ENCODE results near the gene CCDC18. TPM values are rescaled to one million over a fixed set of nuclear protein-coding genes. Genes with fewer than 3 reads are reported as not detected.
"Not testable (repeated sequence)": the region's sequence is repeated elsewhere in the genome, so short reads cannot be mapped to it uniquely, and the experiment has no call there.

The CCDC18 gene
- total RNA-seq, 6 experiments from 2014 or later = 6.2 to 13.7 (median 12.9) TPM

DNA sequence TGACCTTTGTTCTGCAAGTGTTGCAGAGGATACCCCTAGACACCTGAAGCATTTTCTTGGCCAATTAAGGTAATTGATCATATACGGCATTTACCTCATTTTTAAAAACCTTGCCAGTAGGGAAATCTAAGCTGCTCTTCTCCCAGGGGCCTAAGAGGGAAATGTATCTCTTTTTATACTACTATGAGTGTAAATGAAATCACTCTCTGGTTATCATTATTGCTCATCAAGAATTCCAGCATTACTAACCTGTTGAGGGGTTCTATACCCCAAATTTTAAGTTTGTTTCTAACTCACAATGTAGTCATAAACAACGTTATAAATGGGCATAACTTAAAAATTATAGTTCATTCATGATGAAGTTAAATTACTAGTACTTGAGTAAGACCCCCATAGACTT, 27.7 kb upstream of the CCDC18 start:
- H3K4me1 Mint-ChIP-seq (ENCODE audit: low read depth) = peaks cover 26% of the 10 kb centered on the region
- TF ChIP-seq, protein P1, sequence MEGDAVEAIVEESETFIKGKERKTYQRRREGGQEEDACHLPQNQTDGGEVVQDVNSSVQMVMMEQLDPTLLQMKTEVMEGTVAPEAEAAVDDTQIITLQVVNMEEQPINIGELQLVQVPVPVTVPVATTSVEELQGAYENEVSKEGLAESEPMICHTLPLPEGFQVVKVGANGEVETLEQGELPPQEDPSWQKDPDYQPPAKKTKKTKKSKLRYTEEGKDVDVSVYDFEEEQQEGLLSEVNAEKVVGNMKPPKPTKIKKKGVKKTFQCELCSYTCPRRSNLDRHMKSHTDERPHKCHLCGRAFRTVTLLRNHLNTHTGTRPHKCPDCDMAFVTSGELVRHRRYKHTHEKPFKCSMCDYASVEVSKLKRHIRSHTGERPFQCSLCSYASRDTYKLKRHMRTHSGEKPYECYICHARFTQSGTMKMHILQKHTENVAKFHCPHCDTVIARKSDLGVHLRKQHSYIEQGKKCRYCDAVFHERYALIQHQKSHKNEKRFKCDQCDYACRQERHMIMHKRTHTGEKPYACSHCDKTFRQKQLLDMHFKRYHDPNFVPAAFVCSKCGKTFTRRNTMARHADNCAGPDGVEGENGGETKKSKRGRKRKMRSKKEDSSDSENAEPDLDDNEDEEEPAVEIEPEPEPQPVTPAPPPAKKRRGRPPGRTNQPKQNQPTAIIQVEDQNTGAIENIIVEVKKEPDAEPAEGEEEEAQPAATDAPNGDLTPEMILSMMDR (IDR thresholded peaks at IDR 0.05) = no peak
- no peak overlapping the region for H3K27ac Mint-ChIP-seq
- H3K36me3 Mint-ChIP-seq (ENCODE audit: low read depth) = peaks cover 24% of the 10 kb centered on the region
- no peak for DNase-seq
- no peaks in the 10 kb centered on the region for H3K27me3 Mint-ChIP-seq (ENCODE audit: insufficient read depth)
- no peaks in the 10 kb centered on the region for H3K9me3 Mint-ChIP-seq
- no peak overlapping the region for H3K4me3 Mint-ChIP-seq

DNA sequence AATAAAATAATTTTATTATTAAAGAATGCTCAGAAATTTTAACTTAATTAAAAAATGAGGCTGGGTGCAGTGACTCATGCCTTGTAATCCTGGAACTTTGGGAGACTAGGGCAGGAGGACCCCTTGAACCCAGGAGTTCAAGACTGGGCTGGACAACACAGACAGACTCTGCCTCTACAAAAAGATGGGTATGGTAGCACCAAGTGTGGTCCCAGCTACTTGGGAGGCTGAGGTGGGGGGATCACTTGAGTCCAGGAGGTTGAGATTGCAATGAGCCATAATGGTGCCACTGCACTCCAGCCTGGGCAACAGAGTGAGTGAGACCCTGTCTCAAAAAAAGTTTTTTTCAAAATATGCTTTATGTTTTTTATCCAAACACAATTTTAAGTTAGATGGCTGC, 25.6 kb upstream of the CCDC18 start:
- TF ChIP-seq, protein P1 (IDR thresholded peaks at IDR 0.05) = no peak
- Mint-ChIP-seq H3K27me3 (ENCODE audit: insufficient read depth) (no peaks in the 10 kb centered on the region), H3K4me3 (no peak overlapping the region), H3K36me3 (ENCODE audit: low read depth) (peaks cover 13% of the 10 kb centered on the region; the same call in 1 of the 2 replicates), H3K9me3 (no peaks in the 10 kb centered on the region), H3K27ac (peak overlapping the region; percentile 63; the same call in 1 of the 2 replicates), H3K4me1 (ENCODE audit: low read depth) (peaks cover 21% of the 10 kb centered on the region)
- DNase-seq = no peak

DNA sequence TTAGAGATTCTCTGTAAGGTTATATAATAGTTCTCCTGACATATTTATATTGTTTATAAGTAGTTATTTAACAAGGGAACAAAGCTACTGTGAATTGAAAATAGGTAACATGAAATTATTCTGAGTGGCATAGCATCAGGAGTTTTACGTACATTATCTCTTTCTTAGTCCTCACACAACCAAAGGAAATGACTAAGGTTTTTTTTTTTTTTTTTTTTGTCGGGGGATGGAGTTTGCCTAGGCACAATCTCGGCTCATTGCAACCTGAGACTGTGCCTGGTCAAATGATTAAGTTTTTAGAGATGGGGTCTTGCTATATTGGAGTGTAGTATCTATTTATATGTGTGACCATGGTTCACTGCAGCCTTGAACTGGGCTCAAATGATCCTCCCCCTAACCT, 25.2 kb upstream of the CCDC18 start:
- Mint-ChIP-seq H3K27ac (peak overlapping the region; percentile 63), H3K4me3 (no peak overlapping the region), H3K27me3 (ENCODE audit: insufficient read depth) (no peaks in the 10 kb centered on the region), H3K4me1 (ENCODE audit: low read depth) (peaks cover 21% of the 10 kb centered on the region), H3K36me3 (ENCODE audit: low read depth) (peaks cover 9% of the 10 kb centered on the region; the same call in 1 of the 2 replicates), H3K9me3 (no peaks in the 10 kb centered on the region)
- no peak for DNase-seq
- TF ChIP-seq, protein P1 (IDR thresholded peaks at IDR 0.05) = no peak

DNA sequence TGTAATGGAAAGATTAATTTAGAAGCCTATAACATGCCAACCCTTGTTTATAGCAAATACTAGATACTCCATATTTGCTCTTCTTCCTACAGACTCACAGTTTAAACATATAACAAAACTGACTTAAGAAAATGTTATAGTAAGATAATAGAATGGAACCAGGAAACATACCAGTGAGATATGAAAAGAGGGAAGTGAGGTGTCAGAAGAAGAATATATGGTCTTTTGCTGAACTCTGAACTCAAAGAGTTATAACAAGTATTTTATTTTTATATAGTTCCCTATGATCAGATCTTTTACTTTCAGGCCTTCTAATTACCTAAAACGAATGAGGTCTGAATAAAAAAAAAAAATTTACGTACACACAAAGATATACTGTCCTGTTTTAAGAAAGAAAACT, 21.2 kb upstream of the CCDC18 start:
- Mint-ChIP-seq H3K36me3 (ENCODE audit: low read depth) (peaks cover 22% of the 10 kb centered on the region; the same call in 1 of the 2 replicates), H3K27ac (no peak overlapping the region), H3K4me1 (ENCODE audit: low read depth) (peaks cover 14% of the 10 kb centered on the region), H3K27me3 (ENCODE audit: insufficient read depth) (no peaks in the 10 kb centered on the region), H3K9me3 (no peaks in the 10 kb centered on the region), H3K4me3 (no peak overlapping the region)
- no peak for DNase-seq
- TF ChIP-seq, protein P1 (IDR thresholded peaks at IDR 0.05) = no peak

DNA sequence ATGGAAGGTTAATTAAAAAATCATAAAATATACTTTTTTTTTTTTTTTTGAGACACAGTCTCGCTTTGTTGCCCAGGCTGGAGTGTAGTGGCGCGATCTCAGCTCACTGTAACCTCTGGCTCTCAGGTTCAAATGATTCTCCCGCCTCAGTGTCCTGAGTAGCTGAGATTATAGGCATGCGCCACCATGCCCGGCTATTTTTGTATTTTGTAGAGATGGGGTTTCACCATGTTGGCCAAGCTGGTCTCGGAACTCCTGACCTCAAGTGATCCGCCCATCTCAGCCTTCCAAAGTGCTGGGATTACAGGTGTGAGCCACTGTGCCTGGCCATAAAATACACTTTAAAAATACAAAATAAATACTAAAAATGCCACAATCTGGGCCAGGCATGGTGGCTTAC, 17.2 kb upstream of the CCDC18 start:
- not testable (repeated sequence) for H3K4me3 Mint-ChIP-seq; H3K27me3 Mint-ChIP-seq (ENCODE audit: insufficient read depth)
- peaks cover 42% of the 10 kb centered on the region for H3K36me3 Mint-ChIP-seq (ENCODE audit: low read depth)

DNA sequence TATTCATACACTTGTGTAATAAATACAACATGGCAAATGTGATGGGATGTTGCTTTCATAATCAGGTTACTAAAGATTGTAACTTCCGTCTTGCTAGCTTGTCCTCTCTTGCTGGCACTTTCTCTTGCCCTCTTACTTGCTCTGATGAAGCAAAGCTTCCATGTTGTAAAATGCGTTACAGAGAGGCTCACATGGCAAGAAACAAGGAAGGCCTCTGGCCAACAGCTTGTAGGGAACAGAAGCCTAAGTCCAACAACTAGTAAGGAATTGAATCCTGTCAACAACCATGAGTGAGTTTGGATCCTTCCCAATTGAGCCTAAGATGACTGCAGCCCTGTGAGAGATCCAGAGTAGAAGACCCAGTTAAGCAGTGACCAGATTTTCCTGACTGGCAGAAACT, 15.7 kb upstream of the CCDC18 start:
- TF ChIP-seq, protein P1 (IDR thresholded peaks at IDR 0.05) = no peak
- no peak overlapping the region for H3K4me3 Mint-ChIP-seq
- no peak for DNase-seq
- H3K27me3 Mint-ChIP-seq (ENCODE audit: insufficient read depth) = no peaks in the 10 kb centered on the region; the same call in 1 of the 2 replicates
- H3K9me3 Mint-ChIP-seq = peaks cover 32% of the 10 kb centered on the region
- H3K27ac Mint-ChIP-seq = no peak overlapping the region
- peaks cover 53% of the 10 kb centered on the region for H3K36me3 Mint-ChIP-seq (ENCODE audit: low read depth)
- H3K4me1 Mint-ChIP-seq (ENCODE audit: low read depth) = peaks cover 6% of the 10 kb centered on the region

More for the DNA sequence above, 17.2 kb upstream of the CCDC18 start:
- H3K4me1 Mint-ChIP-seq (ENCODE audit: low read depth); DNase-seq; H3K27ac Mint-ChIP-seq: not testable (repeated sequence)
- H3K9me3 Mint-ChIP-seq = peaks cover 20% of the 10 kb centered on the region

DNA sequence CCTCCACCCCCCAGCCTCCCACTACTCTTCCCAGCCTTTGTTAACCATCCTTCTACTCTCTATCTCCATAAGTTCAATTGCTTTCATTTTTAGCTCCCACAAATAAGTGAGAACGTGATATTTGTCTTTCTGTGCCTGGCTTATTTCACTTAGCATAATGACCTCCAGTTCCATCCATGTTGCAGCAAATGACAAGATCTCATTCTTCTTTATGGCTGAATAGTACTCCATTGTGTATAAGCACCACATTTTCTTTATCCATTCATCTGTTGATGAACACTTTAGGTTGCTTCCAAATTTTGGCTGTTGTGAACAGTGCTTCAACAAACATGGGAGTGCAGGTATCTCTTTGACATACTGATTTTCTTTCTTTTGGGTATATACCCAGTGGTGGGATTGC, 14.6 kb upstream of the CCDC18 start:
- H3K27ac Mint-ChIP-seq; H3K27me3 Mint-ChIP-seq (ENCODE audit: insufficient read depth); H3K4me3 Mint-ChIP-seq; H3K4me1 Mint-ChIP-seq (ENCODE audit: low read depth); DNase-seq: not testable (repeated sequence)
- H3K36me3 Mint-ChIP-seq (ENCODE audit: low read depth) = peaks cover 55% of the 10 kb centered on the region
- peaks cover 32% of the 10 kb centered on the region for H3K9me3 Mint-ChIP-seq

Data from HFFc6 (cell line).